Measurements from ENCODE around the gene PDE4D. TPM values are rescaled to one million over a fixed set of nuclear protein-coding genes. Genes with fewer than 3 reads are reported as not detected.

The PDE4D gene
- total and polyA plus RNA-seq, 2 experiments from 2014 or later = 21.9 to 54.2 TPM

DNA sequence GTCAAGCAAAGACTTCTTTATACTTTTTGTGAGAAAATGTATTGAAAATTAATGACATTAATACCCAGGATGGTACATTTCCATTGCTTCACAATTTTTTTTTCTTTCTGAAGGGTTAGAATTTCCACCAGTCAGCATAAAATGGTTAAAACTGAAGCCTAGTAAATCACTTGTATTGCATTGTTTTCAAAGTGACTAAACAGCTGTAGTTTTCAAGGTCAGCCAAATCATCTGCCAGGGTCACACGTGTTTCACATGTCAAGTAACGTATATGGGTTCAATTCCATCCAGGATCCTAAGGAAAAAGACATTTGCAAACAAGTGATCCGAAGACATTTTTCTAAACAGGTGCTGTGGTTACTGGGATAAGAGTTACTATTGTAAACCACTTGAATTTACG, 736.5 kb downstream of the PDE4D start:
- Histone ChIP-seq H3K27me3 (no peaks in the 10 kb centered on the region), H3K9me3 (ENCODE audit: low read depth) (no peaks in the 10 kb centered on the region), H3K36me3 (no peaks in the 10 kb centered on the region), H3K4me3 (no peak overlapping the region), H3K27ac (no peak overlapping the region), H3K4me1 (ENCODE audit: low read depth) (no peaks in the 10 kb centered on the region)
- no peak for DNase-seq (ENCODE audit: low read depth in 1 of 2, low spot score in 1 of 2)
- TF ChIP-seq, protein P1, sequence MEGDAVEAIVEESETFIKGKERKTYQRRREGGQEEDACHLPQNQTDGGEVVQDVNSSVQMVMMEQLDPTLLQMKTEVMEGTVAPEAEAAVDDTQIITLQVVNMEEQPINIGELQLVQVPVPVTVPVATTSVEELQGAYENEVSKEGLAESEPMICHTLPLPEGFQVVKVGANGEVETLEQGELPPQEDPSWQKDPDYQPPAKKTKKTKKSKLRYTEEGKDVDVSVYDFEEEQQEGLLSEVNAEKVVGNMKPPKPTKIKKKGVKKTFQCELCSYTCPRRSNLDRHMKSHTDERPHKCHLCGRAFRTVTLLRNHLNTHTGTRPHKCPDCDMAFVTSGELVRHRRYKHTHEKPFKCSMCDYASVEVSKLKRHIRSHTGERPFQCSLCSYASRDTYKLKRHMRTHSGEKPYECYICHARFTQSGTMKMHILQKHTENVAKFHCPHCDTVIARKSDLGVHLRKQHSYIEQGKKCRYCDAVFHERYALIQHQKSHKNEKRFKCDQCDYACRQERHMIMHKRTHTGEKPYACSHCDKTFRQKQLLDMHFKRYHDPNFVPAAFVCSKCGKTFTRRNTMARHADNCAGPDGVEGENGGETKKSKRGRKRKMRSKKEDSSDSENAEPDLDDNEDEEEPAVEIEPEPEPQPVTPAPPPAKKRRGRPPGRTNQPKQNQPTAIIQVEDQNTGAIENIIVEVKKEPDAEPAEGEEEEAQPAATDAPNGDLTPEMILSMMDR (IDR thresholded peaks at IDR 0.05; ENCODE audit: low read depth, low read length) = no peak

DNA sequence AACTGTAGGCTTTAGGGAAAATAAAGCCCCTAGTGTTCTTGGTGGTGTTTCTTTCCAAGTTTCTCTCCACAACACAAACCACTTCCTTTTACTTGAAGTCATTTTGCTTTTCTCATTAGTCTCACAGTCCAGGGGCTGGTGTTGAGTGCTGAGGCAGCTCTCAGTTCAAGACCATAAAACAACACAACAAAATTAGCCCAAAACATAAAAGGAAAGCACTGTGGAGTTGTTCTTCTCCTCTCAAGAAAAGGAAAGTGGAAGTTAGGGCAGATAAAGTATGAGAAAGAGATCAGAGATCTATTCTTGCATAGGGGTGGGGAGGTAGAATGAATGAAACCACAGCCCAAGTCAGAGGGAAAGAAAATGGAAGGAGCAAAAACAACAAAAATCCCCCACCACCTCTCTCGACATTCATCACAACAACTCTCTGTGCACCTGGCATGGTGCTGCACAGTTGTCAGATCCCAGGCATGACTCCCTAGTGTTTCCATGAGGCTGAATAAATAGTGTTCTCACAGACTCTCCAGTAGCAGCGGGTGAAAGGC, 740.8 kb downstream of the PDE4D start:
- H3K36me3 ChIP-seq = no peaks in the 10 kb centered on the region
- no peak for DNase-seq (ENCODE audit: low read depth in 1 of 2, low spot score in 1 of 2)
- H3K9me3 ChIP-seq (ENCODE audit: low read depth) = no peaks in the 10 kb centered on the region
- no peak overlapping the region for H3K27ac ChIP-seq
- H3K27me3 ChIP-seq = no peaks in the 10 kb centered on the region
- no peaks in the 10 kb centered on the region for H3K4me1 ChIP-seq (ENCODE audit: low read depth)
- H3K4me3 ChIP-seq = no peak overlapping the region
- TF ChIP-seq, protein P1 (IDR thresholded peaks at IDR 0.05; ENCODE audit: low read depth, low read length) = no peak

DNA sequence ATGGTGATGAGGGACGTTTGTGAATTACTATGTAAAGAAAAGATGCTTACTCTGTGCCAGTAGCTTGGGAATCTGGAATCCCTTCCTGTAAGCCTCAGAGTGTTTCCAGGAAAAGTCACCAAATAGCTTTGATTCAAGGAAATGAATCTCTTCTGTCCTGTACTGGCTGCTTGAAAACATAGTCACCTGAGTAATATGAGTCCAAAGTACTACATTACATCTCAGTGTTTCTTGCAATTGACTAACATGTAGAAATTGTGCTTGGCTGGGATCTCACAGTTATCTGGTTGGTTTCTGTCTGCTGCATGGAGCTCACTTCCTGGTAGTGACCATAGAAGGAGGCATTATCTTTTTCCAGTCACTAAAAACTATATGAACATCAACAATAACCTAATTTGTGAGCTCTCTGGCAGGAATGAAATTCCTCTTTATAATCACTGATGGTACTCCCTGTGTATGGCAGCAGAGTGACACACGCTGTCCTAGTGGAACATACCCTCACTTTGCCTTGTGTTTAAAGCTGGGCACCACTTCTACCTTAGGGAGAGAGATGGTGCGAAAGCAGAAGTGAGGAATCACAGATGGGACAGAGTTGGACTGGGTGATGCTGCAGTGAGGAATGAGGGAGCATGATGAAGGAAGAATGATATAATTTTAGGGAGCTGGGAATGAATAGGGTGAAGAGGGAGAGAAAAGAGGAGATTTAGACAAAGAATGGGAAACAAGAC, 742.2 kb downstream of the PDE4D start:
- no peak for DNase-seq (ENCODE audit: low read depth in 1 of 2, low spot score in 1 of 2)
- no peaks in the 10 kb centered on the region for H3K9me3 ChIP-seq (ENCODE audit: low read depth)
- no peaks in the 10 kb centered on the region for H3K27me3 ChIP-seq
- H3K4me3 ChIP-seq = no peak overlapping the region
- TF ChIP-seq, protein P1 (IDR thresholded peaks at IDR 0.05; ENCODE audit: low read depth, low read length) = no peak
- no peak overlapping the region for H3K27ac ChIP-seq
- no peaks in the 10 kb centered on the region for H3K4me1 ChIP-seq (ENCODE audit: low read depth)
- no peaks in the 10 kb centered on the region for H3K36me3 ChIP-seq

DNA sequence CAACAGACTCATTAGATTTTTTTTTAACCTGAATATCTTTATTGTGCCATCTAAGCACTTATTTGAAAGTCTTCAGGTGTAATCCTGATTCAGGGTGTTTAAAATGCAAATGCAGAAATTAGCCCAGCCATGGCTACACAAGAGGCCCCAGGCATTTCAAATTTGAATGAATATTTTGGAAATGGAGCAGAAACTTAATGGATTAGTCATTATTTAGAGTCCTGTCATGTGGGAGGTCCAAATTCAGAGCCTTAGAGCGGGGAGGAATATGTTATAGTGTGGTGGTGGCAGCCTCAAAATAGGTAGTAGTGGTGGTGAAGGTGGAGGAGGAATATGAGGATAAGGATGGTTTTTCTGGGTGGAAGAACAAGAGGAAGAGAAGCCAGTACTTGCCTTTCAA, 743.7 kb downstream of the PDE4D start:
- DNase-seq (ENCODE audit: low read depth in 1 of 2, low spot score in 1 of 2) = no peak
- no peaks in the 10 kb centered on the region for H3K9me3 ChIP-seq (ENCODE audit: low read depth)

DNA sequence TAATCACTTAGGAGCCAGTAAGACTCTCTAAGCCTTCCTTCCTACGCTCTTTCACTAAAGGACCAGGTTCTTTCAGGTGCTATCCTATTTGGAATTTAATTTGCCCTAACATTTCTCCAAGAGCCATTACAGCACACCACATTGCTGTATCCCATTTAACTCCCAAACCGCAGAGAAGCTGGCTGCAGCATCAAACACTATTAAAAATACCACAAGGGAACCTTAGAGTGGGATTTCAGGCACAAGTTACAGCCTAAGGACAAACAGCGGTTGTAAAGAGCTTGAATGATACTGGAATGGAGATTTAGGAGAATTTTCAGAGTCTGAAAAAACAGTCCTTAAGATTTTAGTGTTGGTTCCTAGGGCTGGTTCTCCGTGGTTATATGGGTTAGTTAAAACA, 744.3 kb downstream of the PDE4D start:
- no peak overlapping the region for H3K27ac ChIP-seq
- no peak for DNase-seq (ENCODE audit: low read depth in 1 of 2, low spot score in 1 of 2)
- H3K27me3 ChIP-seq = no peaks in the 10 kb centered on the region
- TF ChIP-seq, protein P1 (IDR thresholded peaks at IDR 0.05; ENCODE audit: low read depth, low read length) = no peak
- H3K36me3 ChIP-seq = no peaks in the 10 kb centered on the region
- H3K4me3 ChIP-seq = no peak overlapping the region
- H3K9me3 ChIP-seq (ENCODE audit: low read depth) = no peaks in the 10 kb centered on the region
- H3K4me1 ChIP-seq (ENCODE audit: low read depth) = peaks cover under 1% of the 10 kb centered on the region

More for the DNA sequence above, 743.7 kb downstream of the PDE4D start:
- no peaks in the 10 kb centered on the region for H3K27me3 ChIP-seq
- H3K4me3 ChIP-seq = no peak overlapping the region
- TF ChIP-seq, protein P1 (IDR thresholded peaks at IDR 0.05; ENCODE audit: low read depth, low read length) = no peak
- no peaks in the 10 kb centered on the region for H3K4me1 ChIP-seq (ENCODE audit: low read depth)
- no peaks in the 10 kb centered on the region for H3K36me3 ChIP-seq
- no peak overlapping the region for H3K27ac ChIP-seq

Measured in cardiac muscle cell (in vitro differentiated cells and primary cell).